ENCODE measurements around the gene MAPKAPK3.

Gene MAPKAPK3

GRCh38 chr3:50580683-50581458 is 36.1 kb upstream of the MAPKAPK3 start:
- no peak for TF ChIP-seq PATZ1 (CRISPR knock-in tag; IDR thresholded peaks at IDR 0.05; ENCODE audit: borderline replicate concordance)
- ATAC-seq, result no peak

- no peak for ATAC-seq
- no peak for TF ChIP-seq CSDC2 (CRISPR knock-in tag; IDR thresholded peaks at IDR 0.05)
These were observed 35.5 kb upstream of the MAPKAPK3 start for GRCh38 chr3:50581459-50581842.

GRCh38 chr3:50582083-50582482 is 34.9 kb upstream of the MAPKAPK3 start:
- no peak for ATAC-seq
- TF ChIP-seq CSDC2 (CRISPR knock-in tag; IDR thresholded peaks at IDR 0.05) (no peak), TCF4 (CRISPR knock-in tag; IDR thresholded peaks at IDR 0.05; ENCODE audit: borderline replicate concordance) (no peak), CSRNP3 (CRISPR knock-in tag; IDR thresholded peaks at IDR 0.05) (no peak), ZFP30 (CRISPR knock-in tag; IDR thresholded peaks at IDR 0.05) (no peak), ZNF565 (CRISPR knock-in tag; conservative IDR thresholded peaks at IDR 0.05; ENCODE audit: low read depth) (no peak), CREB5 (CRISPR knock-in tag; IDR thresholded peaks at IDR 0.05; ENCODE audit: low read depth) (no peak), TOX (CRISPR knock-in tag; IDR thresholded peaks at IDR 0.05; ENCODE audit: borderline replicate concordance) (no peak), ISL1 (CRISPR knock-in tag; IDR thresholded peaks at IDR 0.05) (no peak), ZNF70 (CRISPR knock-in tag; IDR thresholded peaks at IDR 0.05) (no peak), POU6F1 (CRISPR knock-in tag; IDR thresholded peaks at IDR 0.05; ENCODE audit: borderline replicate concordance, low read depth) (no peak), PPARA (CRISPR knock-in tag; IDR thresholded peaks at IDR 0.05; ENCODE audit: borderline replicate concordance) (no peak), ESRRG (CRISPR knock-in tag; IDR thresholded peaks at IDR 0.05) (no peak)

GRCh38 chr3:50583897-50584296 is 33.1 kb upstream of the MAPKAPK3 start:
- TF ChIP-seq SNAI2 (CRISPR knock-in tag; IDR thresholded peaks at IDR 0.05) (no peak), ZNF70 (CRISPR knock-in tag; IDR thresholded peaks at IDR 0.05) (no peak), CREB5 (CRISPR knock-in tag; IDR thresholded peaks at IDR 0.05; ENCODE audit: low read depth) (no peak), ZC3H10 (CRISPR knock-in tag; IDR thresholded peaks at IDR 0.05) (no peak)
- ATAC-seq, result no peak

- TF ChIP-seq TCF4 (CRISPR knock-in tag; IDR thresholded peaks at IDR 0.05; ENCODE audit: borderline replicate concordance), result no peak
- no peak for TF ChIP-seq CREB5 (CRISPR knock-in tag; IDR thresholded peaks at IDR 0.05; ENCODE audit: low read depth)
- no peak for TF ChIP-seq ARNTL (CRISPR knock-in tag; IDR thresholded peaks at IDR 0.05; ENCODE audit: borderline replicate concordance, low read depth)
- no peak for TF ChIP-seq ZNF565 (CRISPR knock-in tag; conservative IDR thresholded peaks at IDR 0.05; ENCODE audit: low read depth)
- no peak for TF ChIP-seq POU6F1 (CRISPR knock-in tag; IDR thresholded peaks at IDR 0.05; ENCODE audit: borderline replicate concordance, low read depth)
- ATAC-seq, result no peak
These were observed 32.6 kb upstream of the MAPKAPK3 start for GRCh38 chr3:50584391-50584790.
